Lower leg skin (tissue), 3 donors: ENCODE measurements around the gene TMEM44.

Source experiments
- POLR2A ChIP-seq, 2 donors: fragments of 450-650 bp; IDR thresholded peaks; one replicate each; pipeline ENCODE4 v1.6.1; 2016 to 2017; ENCODE audit warnings: antibody characterized with exemption in 2 of 2, mild to moderate bottlenecking in 1 of 2, moderate library complexity in 1 of 2
- TF ChIP-seq, protein P1 (sequence below), 3 donors: fragments of 450-650 bp; IDR thresholded peaks; one replicate each; pipeline ENCODE4 v1.5.1; 2016; ENCODE audit warnings: antibody characterized with exemption in 3 of 3, mild to moderate bottlenecking in 3 of 3, moderate library complexity in 2 of 3

DNA sequence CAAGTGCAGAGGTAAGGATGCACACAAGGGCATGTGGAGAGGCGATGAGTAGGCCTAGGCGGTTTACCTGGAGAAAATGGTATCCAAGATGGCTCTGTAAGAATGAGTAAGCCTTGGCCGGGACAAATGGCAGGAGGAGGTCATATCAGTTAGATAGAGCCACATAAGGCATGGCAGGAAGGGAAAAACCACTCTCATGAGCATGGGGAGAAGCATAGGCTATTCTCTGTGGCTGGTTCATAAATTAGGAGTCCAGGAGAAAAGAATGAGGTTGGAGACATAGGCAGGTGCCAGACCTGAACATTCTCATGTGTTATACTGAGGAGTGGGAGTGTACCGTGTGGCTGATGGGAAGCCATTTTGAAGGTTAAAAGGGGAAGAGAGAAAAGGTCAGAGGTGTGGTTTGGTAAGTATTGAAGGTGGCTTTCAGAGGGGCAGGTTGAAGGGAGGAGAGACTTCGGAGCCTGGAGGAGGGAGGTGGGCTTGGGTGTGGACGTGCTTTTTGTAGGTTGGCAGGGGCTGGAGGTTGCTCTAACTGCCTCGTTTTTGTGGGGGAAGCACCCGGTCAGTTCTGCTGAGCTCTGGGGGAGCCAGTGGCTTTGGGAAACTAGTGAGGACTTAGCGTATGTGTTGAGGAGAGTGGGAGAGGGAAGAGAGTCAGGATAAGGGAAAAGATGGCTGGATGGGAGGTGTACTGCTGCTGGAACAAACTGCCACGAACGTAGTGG is 47.8 kb upstream of the TMEM44 start:
- TF ChIP-seq, protein P1, sequence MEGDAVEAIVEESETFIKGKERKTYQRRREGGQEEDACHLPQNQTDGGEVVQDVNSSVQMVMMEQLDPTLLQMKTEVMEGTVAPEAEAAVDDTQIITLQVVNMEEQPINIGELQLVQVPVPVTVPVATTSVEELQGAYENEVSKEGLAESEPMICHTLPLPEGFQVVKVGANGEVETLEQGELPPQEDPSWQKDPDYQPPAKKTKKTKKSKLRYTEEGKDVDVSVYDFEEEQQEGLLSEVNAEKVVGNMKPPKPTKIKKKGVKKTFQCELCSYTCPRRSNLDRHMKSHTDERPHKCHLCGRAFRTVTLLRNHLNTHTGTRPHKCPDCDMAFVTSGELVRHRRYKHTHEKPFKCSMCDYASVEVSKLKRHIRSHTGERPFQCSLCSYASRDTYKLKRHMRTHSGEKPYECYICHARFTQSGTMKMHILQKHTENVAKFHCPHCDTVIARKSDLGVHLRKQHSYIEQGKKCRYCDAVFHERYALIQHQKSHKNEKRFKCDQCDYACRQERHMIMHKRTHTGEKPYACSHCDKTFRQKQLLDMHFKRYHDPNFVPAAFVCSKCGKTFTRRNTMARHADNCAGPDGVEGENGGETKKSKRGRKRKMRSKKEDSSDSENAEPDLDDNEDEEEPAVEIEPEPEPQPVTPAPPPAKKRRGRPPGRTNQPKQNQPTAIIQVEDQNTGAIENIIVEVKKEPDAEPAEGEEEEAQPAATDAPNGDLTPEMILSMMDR (IDR thresholded peaks at IDR 0.05) = no peak
- no peak for TF ChIP-seq POLR2A (IDR thresholded peaks at IDR 0.05)
